ENCODE measurements around the gene OR5C1. TPM values are rescaled to one million over a fixed set of nuclear protein-coding genes. Genes with fewer than 3 reads are reported as not detected.
"Not testable (repeated sequence)": the region's sequence is repeated elsewhere in the genome, so short reads cannot be mapped to it uniquely, and the experiment has no call there.

The OR5C1 gene
- total RNA-seq, 2 donors from 2014 or later = not detected

DNA sequence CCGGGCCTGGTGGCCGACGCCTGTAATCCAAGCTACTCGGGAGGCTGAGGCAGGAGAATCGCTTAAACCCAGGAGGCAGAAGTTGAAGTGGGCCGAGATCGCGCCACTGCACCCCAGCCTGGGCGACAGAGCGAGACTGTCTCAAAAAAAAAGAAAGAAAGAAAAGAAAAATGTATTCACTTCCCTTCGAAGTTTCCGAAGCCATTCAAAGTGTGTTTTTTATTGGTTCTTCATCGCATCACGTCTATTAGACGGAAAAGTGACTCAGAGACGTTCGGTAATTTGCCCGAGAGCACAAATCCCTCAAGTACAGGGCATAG is 40.2 kb downstream of the OR5C1 start:
- H3K27ac Mint-ChIP-seq = peak overlapping the region; percentile 96
- H3K36me3 Mint-ChIP-seq = peaks cover 6 to 24% of the 10 kb centered on the region in 2 donors

DNA sequence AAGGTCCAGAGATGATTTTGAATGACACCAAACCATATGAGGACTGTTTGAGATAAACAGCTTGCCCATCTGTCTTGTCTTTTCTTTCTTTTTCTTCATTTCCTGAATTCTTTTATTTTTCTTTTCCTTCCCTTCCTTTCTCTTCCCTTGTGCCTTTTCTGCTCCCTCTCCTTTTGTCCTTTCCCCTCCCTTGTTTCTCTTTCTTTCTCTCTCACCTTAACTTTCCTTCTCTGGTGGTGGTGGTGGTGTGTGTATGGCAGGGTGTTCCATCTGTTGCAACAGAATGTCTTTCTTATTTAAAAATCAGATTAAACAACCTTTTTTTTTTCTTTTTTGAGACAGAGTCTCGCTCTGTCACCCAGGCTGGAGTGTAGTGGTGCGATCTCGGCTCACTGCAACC is 43.5 kb downstream of the OR5C1 start:
- Mint-ChIP-seq H3K36me3 (peaks cover 0 to 11% of the 10 kb centered on the region in 2 donors), H3K27ac (peak overlapping the region in 1 of 2 donors; percentile 55), H3K9me3 (no peaks in the 10 kb centered on the region)
- ATAC-seq = no peak
- no peak for DNase-seq (ENCODE audit: low spot score in 2 of 2)

More for the DNA sequence above, 40.2 kb downstream of the OR5C1 start:
- not testable (repeated sequence) for H3K9me3 Mint-ChIP-seq; ATAC-seq; DNase-seq (ENCODE audit: low spot score in 2 of 2)

- Mint-ChIP-seq H3K36me3 (no peaks in the 10 kb centered on the region), H3K27ac (peak overlapping the region; percentile 65 to 91), H3K9me3 (peaks cover 0 to 6% of the 10 kb centered on the region in 2 donors)
- DNase-seq (ENCODE audit: low spot score in 2 of 2) = no peak
- peak; percentile 53 to 60 for ATAC-seq
Measured at GRCh38 chr9:122835313-122835731, 46.6 kb downstream of the OR5C1 start.

GRCh38 chr9:122837266-122837850 is 48.6 kb downstream of the OR5C1 start:
- no peak for DNase-seq (ENCODE audit: low spot score in 2 of 2)
- H3K36me3 Mint-ChIP-seq = no peaks in the 10 kb centered on the region
- H3K9me3 Mint-ChIP-seq = peaks cover 0 to 6% of the 10 kb centered on the region in 2 donors
- ATAC-seq = no peak
- no peak overlapping the region for H3K27ac Mint-ChIP-seq

GRCh38 chr9:122838441-122838840 is 49.7 kb downstream of the OR5C1 start:
- not testable (repeated sequence) for ATAC-seq; H3K27ac Mint-ChIP-seq; H3K36me3 Mint-ChIP-seq; DNase-seq (ENCODE audit: low spot score in 2 of 2)
- H3K9me3 Mint-ChIP-seq = peaks cover 7 to 11% of the 10 kb centered on the region in 2 donors

Other genes starting within 250 kb of the OR5C1 start
- gene OR1N2, start 235.8 kb upstream of the OR5C1 start, total RNA-seq = not detected
- gene OR1L8, start 205.5 kb upstream of the OR5C1 start, total RNA-seq = not detected
- under 1 TPM in 1 of 2 donors, not detected in 1; 0.35 TPM for gene OR1Q1, start 174.2 kb upstream of the OR5C1 start, total RNA-seq
- gene OR1B1, start 131.3 kb upstream of the OR5C1 start, total RNA-seq = not detected
- not detected for gene OR1L1, start 127.2 kb upstream of the OR5C1 start, total RNA-seq
- not detected for gene OR1L3, start 113.8 kb upstream of the OR5C1 start, total RNA-seq
- gene OR1L4, start 64.9 kb upstream of the OR5C1 start, total RNA-seq = not detected
- gene OR1L6, start 46.6 kb upstream of the OR5C1 start, total RNA-seq = not detected
- gene OR1K1, start 11.2 kb downstream of the OR5C1 start, total RNA-seq = not detected
- gene PDCL, start 39.7 kb downstream of the OR5C1 start, total RNA-seq = 10 to 100 TPM; 19.1 to 28.5 TPM
- gene RC3H2, start 116.4 kb downstream of the OR5C1 start, total RNA-seq = 10 to 100 TPM; 30.5 to 38.6 TPM
- 10 to 100 TPM in 1 of 2 donors, 1 to 10 TPM in 1; 8.2 to 18.7 TPM for gene ZBTB6, start 124.4 kb downstream of the OR5C1 start, total RNA-seq
- gene ZBTB26, start 142.6 kb downstream of the OR5C1 start, total RNA-seq = 1 to 10 TPM; 6.6 to 7.7 TPM
- 10 to 100 TPM; 35.6 to 44.2 TPM for gene RABGAP1, start 152.1 kb downstream of the OR5C1 start, total RNA-seq
- gene GPR21, start 244.7 kb downstream of the OR5C1 start, total RNA-seq = 1 to 10 TPM in 1 of 2 donors, under 1 TPM in 1; 0.23 to 1.7 TPM